Measurements from ENCODE around the gene WDFY1.
"Not testable (repeated sequence)": the region's sequence is repeated elsewhere in the genome, so short reads cannot be mapped to it uniquely, and the experiment has no call there.

The WDFY1 gene

GRCh38 chr2:223957092-223957851 is 12.1 kb upstream of the WDFY1 start, which contains the start of gene MRPL44:
TSS of gene MRPL44 (plus strand) at chr2:223957463. CDS start at chr2:223957473, 10 bp downstream.
- DNase-seq (ENCODE audit: low read depth): peak; percentile 90

- no peak for DNase-seq (ENCODE audit: low read depth)
These were observed 11.2 kb upstream of the WDFY1 start for GRCh38 chr2:223956300-223956699.

- peak; percentile 51 for DNase-seq (ENCODE audit: low read depth)
These were observed 9.3 kb upstream of the WDFY1 start for GRCh38 chr2:223954401-223954800.

GRCh38 chr2:223952280-223952968 is 7.3 kb upstream of the WDFY1 start:
- no peak for DNase-seq (ENCODE audit: low read depth)

- DNase-seq (ENCODE audit: low read depth): no peak
These were observed 5.6 kb upstream of the WDFY1 start for GRCh38 chr2:223950448-223951347.

- DNase-seq (ENCODE audit: low read depth): no peak
These were observed 4.2 kb upstream of the WDFY1 start for GRCh38 chr2:223949241-223949840.

GRCh38 chr2:223947711-223948205 is 2.6 kb upstream of the WDFY1 start:
- no peak for DNase-seq (ENCODE audit: low read depth)

- DNase-seq (ENCODE audit: low read depth): no peak
These were observed 620 bp upstream of the WDFY1 start for GRCh38 chr2:223945755-223946154.

GRCh38 chr2:223944166-223944702 is 901 bp downstream of the WDFY1 start:
- no peak for DNase-seq (ENCODE audit: low read depth)

- DNase-seq (ENCODE audit: low read depth): no peak
These were observed 1.6 kb downstream of the WDFY1 start for GRCh38 chr2:223943561-223944008.

- DNase-seq (ENCODE audit: low read depth): no peak
These were observed 2.0 kb downstream of the WDFY1 start for GRCh38 chr2:223943135-223943534.

GRCh38 chr2:223941579-223942277 is 3.4 kb downstream of the WDFY1 start:
- peak; percentile 45 for DNase-seq (ENCODE audit: low read depth)

GRCh38 chr2:223939438-223939837 is 5.7 kb downstream of the WDFY1 start:
- DNase-seq (ENCODE audit: low read depth): not testable (repeated sequence)

GRCh38 chr2:223937535-223937934 is 7.6 kb downstream of the WDFY1 start:
- DNase-seq (ENCODE audit: low read depth): no peak

- no peak for DNase-seq (ENCODE audit: low read depth)
These were observed 8.2 kb downstream of the WDFY1 start for GRCh38 chr2:223936862-223937326.

GRCh38 chr2:223935459-223936125 is 9.5 kb downstream of the WDFY1 start:
- no peak for DNase-seq (ENCODE audit: low read depth)

- DNase-seq (ENCODE audit: low read depth): no peak
These were observed 10.3 kb downstream of the WDFY1 start for GRCh38 chr2:223934870-223935269.

- DNase-seq (ENCODE audit: low read depth): no peak
These were observed 12.0 kb downstream of the WDFY1 start for GRCh38 chr2:223932816-223933800.
